ENCODE data around the gene MAP6. TPM values are rescaled to one million over a fixed set of nuclear protein-coding genes. Genes with fewer than 3 reads are reported as not detected.
A peak's percentile ranks its signal among the peaks of the same experiment; 100 is the strongest.

The MAP6 gene
- total RNA-seq, 1 experiment from 2014 or later = 22.8 TPM

GRCh38 chr11:75673977-75674582, 5.2 kb upstream of the MAP6 start:
- peaks cover 6% of the 10 kb centered on the region for H3K36me3 Mint-ChIP-seq (ENCODE audit: insufficient read depth, unreplicated experiment)
- no peak for TF ChIP-seq CTCF (IDR thresholded peaks at IDR 0.05; ENCODE audit: insufficient read depth in 1 of 2, low read depth in 1 of 2, low read length in 1 of 2, severe bottlenecking in 1 of 2, unreplicated experiment in 1 of 2)
- Histone ChIP-seq H3K36me3 (ENCODE audit: control insufficient read depth, insufficient read depth, low read length) (no peaks in the 10 kb centered on the region), H3K9me3 (peaks cover 14% of the 10 kb centered on the region), H3K27me3 (replicated peaks; ENCODE audit: control insufficient read depth, insufficient read depth, low read length) (no peaks in the 10 kb centered on the region), H3K4me3 (ENCODE audit: low read depth, low read length) (no peak overlapping the region), H3K4me1 (peaks cover 3% of the 10 kb centered on the region; the same call in 1 of the 2 replicates)
- DNase-seq = peak; percentile 39 to 78
- no TSS peak for BruUV-seq (replicated peaks)
- H3K4me1 Mint-ChIP-seq (ENCODE audit: low read depth, unreplicated experiment) = no peaks in the 10 kb centered on the region
- H3K27ac Mint-ChIP-seq (ENCODE audit: unreplicated experiment) = no peak overlapping the region
- CTCF ChIA-PET = no interaction called here
- no peaks in the 10 kb centered on the region for H3K27me3 Mint-ChIP-seq (ENCODE audit: insufficient read depth, unreplicated experiment)
- no peaks in the 10 kb centered on the region for H3K9me3 Mint-ChIP-seq (ENCODE audit: unreplicated experiment)
- intact Hi-C loops (cut with micrococcal nuclease; ENCODE audit: unreplicated experiment) = no loop called here
- POLR2A ChIA-PET = no interaction called here
- no peak overlapping the region for H3K4me3 Mint-ChIP-seq (ENCODE audit: unreplicated experiment)

GRCh38 chr11:75667831-75668450, 897 bp downstream of the MAP6 start:
- POLR2A ChIA-PET = interaction anchor here (0.6 to 2.0 kb wide), 2 partner anchors 11 to 77 kb away, joined by 4 to 9 read pairs; no protein-coding TSS in a partner anchor
- Mint-ChIP-seq H3K4me1 (ENCODE audit: low read depth, unreplicated experiment) (peaks cover 33% of the 10 kb centered on the region), H3K27ac (ENCODE audit: unreplicated experiment) (peak overlapping the region; percentile 68), H3K36me3 (ENCODE audit: insufficient read depth, unreplicated experiment) (peaks cover 16% of the 10 kb centered on the region), H3K9me3 (ENCODE audit: unreplicated experiment) (no peaks in the 10 kb centered on the region), H3K27me3 (ENCODE audit: insufficient read depth, unreplicated experiment) (no peaks in the 10 kb centered on the region), H3K4me3 (ENCODE audit: unreplicated experiment) (peak overlapping the region; percentile 82)
- intact Hi-C loops (cut with micrococcal nuclease; ENCODE audit: unreplicated experiment) = loop anchor here (1.0 kb wide), 5 partner anchors 12 to 100 kb away; partner anchors contain the start of gene DGAT2
- H3K9me3 ChIP-seq = no peaks in the 10 kb centered on the region
- H3K27me3 ChIP-seq (replicated peaks; ENCODE audit: control insufficient read depth, insufficient read depth, low read length) = no peaks in the 10 kb centered on the region
- DNase-seq = peak; percentile 85 to 90
- TF ChIP-seq CTCF (IDR thresholded peaks at IDR 0.05; ENCODE audit: insufficient read depth in 1 of 2, low read depth in 1 of 2, low read length in 1 of 2, severe bottlenecking in 1 of 2, unreplicated experiment in 1 of 2) = no peak
- peaks cover 42% of the 10 kb centered on the region for H3K4me1 ChIP-seq
- peak overlapping the region; percentile 69 for H3K4me3 ChIP-seq (ENCODE audit: low read depth, low read length)
- CTCF ChIA-PET = interaction anchor here (0.6 to 4.2 kb wide), 8 partner anchors 12 to 387 kb away, joined by 3 to 27 read pairs (median 4); no protein-coding TSS in a partner anchor
- no peaks in the 10 kb centered on the region for H3K36me3 ChIP-seq (ENCODE audit: control insufficient read depth, insufficient read depth, low read length)
- no TSS peak for BruUV-seq (replicated peaks)

- Mint-ChIP-seq H3K36me3 (ENCODE audit: insufficient read depth, unreplicated experiment) (peaks cover 16% of the 10 kb centered on the region), H3K4me3 (ENCODE audit: unreplicated experiment) (peak overlapping the region; percentile 82), H3K27ac (ENCODE audit: unreplicated experiment) (peak overlapping the region; percentile 36), H3K4me1 (ENCODE audit: low read depth, unreplicated experiment) (peaks cover 33% of the 10 kb centered on the region), H3K27me3 (ENCODE audit: insufficient read depth, unreplicated experiment) (no peaks in the 10 kb centered on the region), H3K9me3 (ENCODE audit: unreplicated experiment) (no peaks in the 10 kb centered on the region)
- intact Hi-C loops (cut with micrococcal nuclease; ENCODE audit: unreplicated experiment) = loop anchor here (1.0 kb wide), 3 partner anchors 11 to 101 kb away; partner anchors contain the start of gene DGAT2
- Histone ChIP-seq H3K27me3 (replicated peaks; ENCODE audit: control insufficient read depth, insufficient read depth, low read length) (no peaks in the 10 kb centered on the region), H3K4me1 (peaks cover 46% of the 10 kb centered on the region), H3K4me3 (ENCODE audit: low read depth, low read length) (peak overlapping the region; percentile 69), H3K9me3 (no peaks in the 10 kb centered on the region), H3K36me3 (ENCODE audit: control insufficient read depth, insufficient read depth, low read length) (no peaks in the 10 kb centered on the region)
- peak; percentile 37 to 53 for TF ChIP-seq CTCF (IDR thresholded peaks at IDR 0.05; ENCODE audit: insufficient read depth in 1 of 2, low read depth in 1 of 2, low read length in 1 of 2, severe bottlenecking in 1 of 2, unreplicated experiment in 1 of 2)
- peak; percentile 92 for DNase-seq
- no TSS peak for BruUV-seq (replicated peaks)
- POLR2A ChIA-PET = interaction anchor here (2.0 kb wide), 1 partner anchor 11 kb away, joined by 9 read pairs; no protein-coding TSS in a partner anchor
- CTCF ChIA-PET = interaction anchor here (0.6 to 4.2 kb wide), 7 partner anchors 11 to 96 kb away, joined by 3 to 27 read pairs (median 4); no protein-coding TSS in a partner anchor
These were observed 1.5 kb downstream of the MAP6 start for GRCh38 chr11:75667255-75667830.

Data from Caco-2 (cell line).